H1 (cell line): ENCODE measurements around the gene TCF7L1. TPM values are rescaled to one million over a fixed set of nuclear protein-coding genes. Genes with fewer than 3 reads are reported as not detected.

Experiments
- CTCF ChIA-PET: fragments of 300-600 bp; sonication (Branson Sonifier 250); formaldehyde crosslinking; loops from one replicate; lab custom pipeline; 2021; ENCODE audit not compliant: partially characterized antibody; lab: Charles Lee
- POLR2A ChIA-PET: fragments of 300-600 bp; sonication (Branson Sonifier 250); formaldehyde crosslinking; loops from one replicate; lab custom pipeline; 2021; ENCODE audit warnings: inconsistent platforms; ENCODE audit not compliant: partially characterized antibody; lab: Charles Lee
- DNase-seq, 2 experiments: peaks; one replicate each; pipeline versions ENCODE4 v3.0.0 to v3.0.0-alpha.2; 2010 to 2022; ENCODE audit warnings: low spot score in 2 of 2, low read depth in 1 of 2, mixed read lengths in 1 of 2
- FAIRE-seq: peaks from 2 replicates; lab custom pipeline; 2011; peaks lifted over from hg19 to GRCh38; lab: Jason Lieb, UNC
- H2AFZ ChIP-seq: 2 replicates; pipeline ENCODE4 v1.8.1; 2012; ENCODE audit warnings: low read length, inconsistent platforms
- H2AK5ac ChIP-seq: 2 replicates; pipeline ENCODE4 v1.6.1; 2013; ENCODE audit warnings: low read depth, low read length
- H2BK120ac ChIP-seq: replicated peaks from 2 replicates; pipeline ENCODE3; 2013; ENCODE audit warnings: low read depth, low read length, inconsistent platforms
- H2BK12ac ChIP-seq: 2 replicates; pipeline ENCODE4 v1.6.1; 2013; ENCODE audit warnings: low read depth, low read length
- H2BK15ac ChIP-seq: 2 replicates; pipeline ENCODE4 v1.6.1; 2013; ENCODE audit warnings: low read length
- H2BK20ac ChIP-seq: 2 replicates; pipeline ENCODE4 v1.6.1; 2013; ENCODE audit warnings: low read length
- H2BK5ac ChIP-seq: 2 replicates; pipeline ENCODE4 v1.6.1; 2013; ENCODE audit warnings: low read depth, low read length
- H3K14ac ChIP-seq: 2 replicates; pipeline ENCODE4 v1.6.1; 2013; ENCODE audit warnings: inconsistent platforms; ENCODE audit not compliant: insufficient read length
- H3K18ac ChIP-seq: 2 replicates; pipeline ENCODE4 v1.6.1; 2013; ENCODE audit warnings: low read length; ENCODE audit errors: extremely low read depth
- H3K23ac ChIP-seq: 2 replicates; pipeline ENCODE4 v1.6.1; 2013; ENCODE audit warnings: inconsistent platforms; ENCODE audit not compliant: insufficient read length
- H3K23me2 ChIP-seq: 2 replicates; pipeline ENCODE4 v1.6.1; 2013; ENCODE audit warnings: low read depth, low read length
- H3K27ac ChIP-seq: 2 replicates; pipeline ENCODE4 v1.6.1; 2011; ENCODE audit warnings: low read depth, low read length, inconsistent platforms
- H3K27me3 ChIP-seq, 4 experiments: replicated peaks in 1 of 4; 1 replicate in 1 of 4; 2 replicates in 3 of 4; pipeline versions ENCODE4 v1.6.1 to v1.8.1; 2011 to 2013; ENCODE audit warnings: low read length in 3 of 4, mild to moderate bottlenecking in 3 of 4, inconsistent platforms in 2 of 4, mixed read lengths in 2 of 4, moderate library complexity in 1 of 4; ENCODE audit not compliant: control insufficient read depth in 3 of 4, insufficient read depth in 3 of 4; ENCODE audit errors: extremely low read depth in 1 of 4
- H3K36me3 ChIP-seq, 4 experiments: 2 replicates each; pipeline versions ENCODE4 v1.6.1 to v1.8.1; 2011 to 2013; ENCODE audit warnings: mild to moderate bottlenecking in 4 of 4, low read length in 3 of 4, moderate library complexity in 2 of 4, control low read depth in 1 of 4, inconsistent platforms in 1 of 4; ENCODE audit not compliant: insufficient read depth in 4 of 4, control insufficient read depth in 2 of 4
- H3K4ac ChIP-seq: replicated peaks from 2 replicates; pipeline ENCODE3; 2013; ENCODE audit warnings: low read length, low read depth, mixed read lengths, inconsistent platforms; ENCODE audit not compliant: insufficient read length
- H3K4me1 ChIP-seq, 4 experiments: replicated peaks in 1 of 4; 1 replicate in 1 of 4; 2 replicates in 3 of 4; pipeline versions ENCODE4 v1.6.1 to v1.8.1; 2011 to 2013; ENCODE audit warnings: low read length in 3 of 4, inconsistent platforms in 2 of 4, mixed read lengths in 1 of 4; ENCODE audit not compliant: insufficient read depth in 4 of 4, control insufficient read depth in 3 of 4
- H3K4me2 ChIP-seq, 2 experiments: 2 replicates each; pipeline versions ENCODE4 v1.6.1 to v1.8.1; 2011 to 2013; ENCODE audit warnings: low read depth in 2 of 2, low read length in 2 of 2, control low read depth in 1 of 2, inconsistent platforms in 1 of 2, mild to moderate bottlenecking in 1 of 2; ENCODE audit not compliant: insufficient read depth in 1 of 2
- H3K4me3 ChIP-seq, 4 experiments: fragments of 200-600, 300-600 bp in 1 of 4; sonication (generic), shearing (Covaris generic), sonication (Bioruptor Twin) in 1 of 4; 2 replicates each; pipeline versions ENCODE4 v1.5.1 to v1.8.1; 2011 to 2016; ENCODE audit warnings: low read length in 4 of 4, low read depth in 3 of 4, control low read depth in 2 of 4, inconsistent platforms in 2 of 4, mild to moderate bottlenecking in 2 of 4, mixed read lengths in 1 of 4, moderate library complexity in 1 of 4; ENCODE audit not compliant: insufficient read depth in 2 of 4; ENCODE audit errors: extremely low read depth in 1 of 4
- H3K56ac ChIP-seq: replicated peaks from 2 replicates; pipeline ENCODE3; 2013; ENCODE audit warnings: low read depth, mild to moderate bottlenecking, mixed read lengths, low read length, inconsistent platforms; ENCODE audit not compliant: insufficient read length
- H3K79me1 ChIP-seq: 2 replicates; pipeline ENCODE4 v1.6.1; 2013; ENCODE audit warnings: low read depth, low read length, control low read depth
- H3K79me2 ChIP-seq, 2 experiments: 2 replicates each; pipeline versions ENCODE4 v1.6.1 to v1.8.1; 2012 to 2013; ENCODE audit warnings: low read length in 2 of 2, mild to moderate bottlenecking in 2 of 2, inconsistent platforms in 1 of 2; ENCODE audit not compliant: insufficient read depth in 2 of 2, control insufficient read depth in 1 of 2
- H3K9ac ChIP-seq, 4 experiments: replicated peaks in 1 of 4; 1 replicate in 1 of 4; 2 replicates in 3 of 4; pipeline versions ENCODE4 v1.6.1 to v1.8.1; 2011 to 2013; ENCODE audit warnings: low read depth in 3 of 4, low read length in 3 of 4, control low read depth in 2 of 4, mild to moderate bottlenecking in 2 of 4, moderate library complexity in 2 of 4, inconsistent platforms in 1 of 4; ENCODE audit errors: extremely low read depth in 1 of 4
- H3K9me3 ChIP-seq, 2 experiments: 2 replicates each; pipeline versions ENCODE4 v1.6.1 to v1.8.1; 2012 to 2013; ENCODE audit warnings: mild to moderate bottlenecking in 2 of 2, moderate library complexity in 2 of 2, control low read depth in 1 of 2, inconsistent platforms in 1 of 2, low read depth in 1 of 2, low read length in 1 of 2, mixed read lengths in 1 of 2; ENCODE audit not compliant: insufficient read depth in 2 of 2
- H4K20me1 ChIP-seq, 2 experiments: replicated peaks in 1 of 2; 2 replicates each; pipeline versions ENCODE3 to v1.8.1; 2011 to 2013; ENCODE audit warnings: inconsistent platforms in 2 of 2, low read length in 2 of 2, mild to moderate bottlenecking in 1 of 2; ENCODE audit not compliant: insufficient read depth in 2 of 2, control insufficient read depth in 1 of 2
- H4K5ac ChIP-seq: 2 replicates; pipeline ENCODE4 v1.6.1; 2013; ENCODE audit warnings: low read length, low read depth, mixed read lengths, inconsistent platforms; ENCODE audit not compliant: insufficient read length
- H4K8ac ChIP-seq: 2 replicates; pipeline ENCODE4 v1.8.0; 2013; ENCODE audit warnings: mild to moderate bottlenecking, moderate library complexity, low read length, inconsistent platforms; ENCODE audit not compliant: insufficient read depth; ENCODE audit errors: extremely low read depth
- H4K91ac ChIP-seq: replicated peaks from 2 replicates; pipeline ENCODE3; 2013; ENCODE audit warnings: low read length, mixed read lengths, inconsistent platforms; ENCODE audit not compliant: insufficient read length
- CEBPB ChIP-seq: IDR thresholded peaks from 2 replicates; pipeline ENCODE4 v1.6.1; 2012; ENCODE audit warnings: low read depth, low read length
- CTBP2 ChIP-seq: IDR thresholded peaks from 2 replicates; pipeline ENCODE4 v1.7.0; 2011; ENCODE audit warnings: borderline replicate concordance, mild to moderate bottlenecking, moderate library complexity, mixed read lengths, low read length; ENCODE audit not compliant: insufficient read depth, insufficient read length
- CTCF ChIP-seq, 3 experiments: IDR thresholded peaks; 1 replicate in 2 of 3; 2 replicates in 1 of 3; pipeline versions ENCODE4 v1.5.1 to v1.6.1; 2011; ENCODE audit warnings: low read length in 3 of 3, mild to moderate bottlenecking in 3 of 3, inconsistent platforms in 2 of 3, low read depth in 1 of 3, moderate library complexity in 1 of 3; ENCODE audit not compliant: insufficient read depth in 1 of 3; ENCODE audit errors: control extremely low read depth in 1 of 3
- GTF2F1 ChIP-seq: IDR thresholded peaks from 2 replicates; pipeline ENCODE4 v1.6.1; 2012; ENCODE audit warnings: low read depth, low read length, improper control_type of control experiment, borderline replicate concordance
- HDAC6 ChIP-seq: IDR thresholded peaks from one replicate; pipeline ENCODE4 v1.7.1; 2012; ENCODE audit warnings: low read depth, mild to moderate bottlenecking, inconsistent platforms, low read length, moderate library complexity
- JUND ChIP-seq: IDR thresholded peaks from 2 replicates; pipeline ENCODE4 v1.6.1; 2011; ENCODE audit warnings: mild to moderate bottlenecking, improper control_type of control experiment, low read length
- NRF1 ChIP-seq: IDR thresholded peaks from 2 replicates; pipeline ENCODE4 v1.6.1; 2011; ENCODE audit warnings: mild to moderate bottlenecking, low read depth, low read length, improper control_type of control experiment
- POLR2AphosphoS5 ChIP-seq: IDR thresholded peaks from 2 replicates; pipeline ENCODE4 v1.6.1; 2011; ENCODE audit warnings: low read depth, low read length
- SAP30 ChIP-seq: fragments of 300-600 bp; sonication (generic); IDR thresholded peaks from 2 replicates; pipeline ENCODE4 v1.7.1; 2012; ENCODE audit warnings: low read length, moderate library complexity, mild to moderate bottlenecking, inconsistent platforms; ENCODE audit not compliant: insufficient read depth, insufficient replicate concordance
- SRF ChIP-seq: IDR thresholded peaks from 2 replicates; pipeline ENCODE4 v1.6.1; 2011; ENCODE audit warnings: mild to moderate bottlenecking, low read depth, low read length, moderate library complexity
- TBP ChIP-seq: IDR thresholded peaks from 2 replicates; pipeline ENCODE4 v1.6.1; 2011; ENCODE audit warnings: low read depth, low read length, improper control_type of control experiment
- whole genome bisulfite sequencing, 2 experiments: shearing (Covaris generic) in 1 of 2; methylation state at CpG; one replicate each; pipeline versions ENCODE4 v1.1.6 to v1.1.7; 2013 to 2015; ENCODE audit warnings: low lambda C conversion rate in 2 of 2, mixed read lengths in 2 of 2, inconsistent platforms in 1 of 2, low coverage in 1 of 2, missing lambda C conversion rate in 1 of 2; ENCODE audit not compliant: insufficient replicate concordance in 2 of 2, insufficient coverage in 1 of 2, insufficient read length in 1 of 2; ENCODE audit errors: extremely low coverage in 1 of 2, missing lambda C conversion rate in 1 of 2; 5-methylcytosine and 5-hydroxymethylcytosine counted together
- polyA plus RNA-seq, 7 experiments: library from polyadenylated mRNA; depleted of rRNA in 3 of 7; stranded (reverse) in 5 of 7; unstranded in 2 of 7; fragments of >200 nt in 5 of 7; fragments of 200-250 nt in 2 of 7; gene quantifications; 1 replicate in 5 of 7; 2 replicates in 1 of 7; 4 replicates in 1 of 7; pipeline versions ENCODE4 v1.2.1 to v1.2.3, GENCODE V29; 2011 to 2013; ENCODE audit warnings: missing spikeins in 2 of 7, mixed read lengths in 2 of 7
- total RNA-seq: library from RNA; stranded (reverse); fragmentation: NEBNext Ultra II Directional; extraction: Animal tissue kit (Norgen Biotek cat#: 25700); gene quantifications from 2 replicates; pipeline ENCODE4 v1.2.1, GENCODE V29; 2021

The TCF7L1 gene
- total and polyA plus RNA-seq, 2 of the 8 experiments (the other 6 are each of a cell fraction or from before 2014, with no cell fraction given), result 27.5 to 108 TPM

- H4K20me1 ChIP-seq, result no peaks in the 10 kb centered on the region
- H3K4me1 ChIP-seq, result no peaks in the 10 kb centered on the region
- no peak overlapping the region for H2AK5ac ChIP-seq
- no peak overlapping the region for H3K4me3 ChIP-seq
- no peaks in the 10 kb centered on the region for H3K23me2 ChIP-seq
- H3K27me3 ChIP-seq, result peaks cover 0 to 14% (median 6%) of the 10 kb centered on the region in 4 experiments; a peak in 5 of 7 replicates
- no peak overlapping the region for H2BK120ac ChIP-seq
- H3K27ac ChIP-seq, result no peak overlapping the region
- no peak overlapping the region for H3K4me2 ChIP-seq
- no peak overlapping the region for H4K91ac ChIP-seq
- POLR2A ChIA-PET, result no interaction called here
- H2BK15ac ChIP-seq, result no peak overlapping the region
- H3K9me3 ChIP-seq, result no peaks in the 10 kb centered on the region
- no peaks in the 10 kb centered on the region for H3K79me1 ChIP-seq
- no peak overlapping the region for H3K18ac ChIP-seq
- H2BK5ac ChIP-seq, result no peak overlapping the region
- H3K79me2 ChIP-seq, result no peaks in the 10 kb centered on the region
- H3K23ac ChIP-seq, result no peak overlapping the region
- no peak overlapping the region for H2AFZ ChIP-seq
- no peak overlapping the region for H2BK12ac ChIP-seq
- no peak overlapping the region for H3K56ac ChIP-seq
- H4K5ac ChIP-seq, result no peak overlapping the region
- FAIRE-seq (no peak), DNase-seq (no peak)
- no peak overlapping the region for H2BK20ac ChIP-seq
- CTCF ChIA-PET, result interaction anchor here (0.9 to 2.9 kb wide), 5 partner anchors 14 to 201 kb away, joined by 3 to 10 read pairs (median 4); no protein-coding TSS in a partner anchor
- H3K4ac ChIP-seq, result no peak overlapping the region
- H3K14ac ChIP-seq, result no peak overlapping the region
- WGBS, 2 experiments, result 67% methylated on average over 2 of the region's 2 CpGs; no CpG with 5 or more reads in 1 of the 2 experiments
- H3K36me3 ChIP-seq, result no peaks in the 10 kb centered on the region
- no peak overlapping the region for H3K9ac ChIP-seq
- H4K8ac ChIP-seq, result no peak overlapping the region
- TF ChIP-seq TBP (no peak), NRF1 (no peak), SAP30 (no peak), CTCF (IDR thresholded peaks at IDR 0.05; ENCODE audit: control extremely low read depth in 1 of 3, insufficient read depth in 1 of 3, low read depth in 1 of 3, low read length in 3 of 3) (no peak), SRF (no peak), POLR2AphosphoS5 (no peak), CEBPB (no peak), HDAC6 (no peak), JUND (no peak), GTF2F1 (no peak), CTBP2 (no peak)
These were observed 20.1 kb upstream of the TCF7L1 start for GRCh38 chr2:85112906-85113625.
